Measurements from ENCODE around the gene PLEKHO1. TPM values are rescaled to one million over a fixed set of nuclear protein-coding genes. Genes with fewer than 3 reads are reported as not detected.
"Not testable (repeated sequence)": the region's sequence is repeated elsewhere in the genome, so short reads cannot be mapped to it uniquely, and the experiment has no call there.

PLEKHO1 gene
- total RNA-seq, 1 donor from 2014 or later: 27.1 TPM

- peaks cover 37% of the 10 kb centered on the region for H3K4me1 Mint-ChIP-seq (ENCODE audit: low read depth)
- H3K27ac Mint-ChIP-seq: no peak overlapping the region
- H3K4me3 Mint-ChIP-seq: no peak overlapping the region
- DNase-seq (ENCODE audit: low spot score): no peak
- peaks cover 9% of the 10 kb centered on the region for H3K27me3 Mint-ChIP-seq (ENCODE audit: insufficient read depth)
- peaks cover 6% of the 10 kb centered on the region for H3K36me3 Mint-ChIP-seq (ENCODE audit: low read depth)
- no peaks in the 10 kb centered on the region for H3K9me3 Mint-ChIP-seq
- intact Hi-C loops (cut with micrococcal nuclease): loop anchor here (10.0 kb wide), 1 partner anchor 270 kb away; the partner anchor contains the start of gene BOLA1
These were observed 15.1 kb downstream of the PLEKHO1 start for GRCh38 chr1:150164779-150165178.

GRCh38 chr1:150165622-150166612, 16.2 kb downstream of the PLEKHO1 start:
- no peak overlapping the region for H3K27ac Mint-ChIP-seq
- H3K4me3 Mint-ChIP-seq: no peak overlapping the region
- intact Hi-C loops (cut with micrococcal nuclease): loop anchor here (1.0 to 10.0 kb wide), 2 partner anchors 93 to 271 kb away; partner anchors contain the start of gene BOLA1
- H3K36me3 Mint-ChIP-seq (ENCODE audit: low read depth): peaks cover 3% of the 10 kb centered on the region
- H3K4me1 Mint-ChIP-seq (ENCODE audit: low read depth): peaks cover 26% of the 10 kb centered on the region
- H3K27me3 Mint-ChIP-seq (ENCODE audit: insufficient read depth): peaks cover 14% of the 10 kb centered on the region
- DNase-seq (ENCODE audit: low spot score): peak; percentile 30
- no peaks in the 10 kb centered on the region for H3K9me3 Mint-ChIP-seq

- Mint-ChIP-seq H3K4me1 (ENCODE audit: low read depth) (no peaks in the 10 kb centered on the region), H3K27me3 (ENCODE audit: insufficient read depth) (peaks cover 11% of the 10 kb centered on the region), H3K36me3 (ENCODE audit: low read depth) (no peaks in the 10 kb centered on the region), H3K27ac (no peak overlapping the region), H3K4me3 (no peak overlapping the region), H3K9me3 (no peaks in the 10 kb centered on the region)
- intact Hi-C loops (cut with micrococcal nuclease): loop anchor here (2.0 to 10.0 kb wide), 2 partner anchors 206 to 274 kb away; partner anchors contain the start of gene BOLA1
- DNase-seq (ENCODE audit: low spot score): peak; percentile 28
These were observed 19.4 kb downstream of the PLEKHO1 start for GRCh38 chr1:150168960-150169601.

GRCh38 chr1:150171801-150172200, 22.1 kb downstream of the PLEKHO1 start:
- Mint-ChIP-seq H3K9me3 (no peaks in the 10 kb centered on the region), H3K4me1 (ENCODE audit: low read depth) (no peaks in the 10 kb centered on the region), H3K4me3 (no peak overlapping the region), H3K27me3 (ENCODE audit: insufficient read depth) (peaks cover 10% of the 10 kb centered on the region), H3K27ac (no peak overlapping the region), H3K36me3 (ENCODE audit: low read depth) (no peaks in the 10 kb centered on the region)
- intact Hi-C loops (cut with micrococcal nuclease): no loop called here
- DNase-seq (ENCODE audit: low spot score): no peak

- no peak overlapping the region for H3K27ac Mint-ChIP-seq
- H3K9me3 Mint-ChIP-seq: no peaks in the 10 kb centered on the region
- H3K4me1 Mint-ChIP-seq (ENCODE audit: low read depth): no peaks in the 10 kb centered on the region
- intact Hi-C loops (cut with micrococcal nuclease): no loop called here
- no peak for DNase-seq (ENCODE audit: low spot score)
- no peak overlapping the region for H3K4me3 Mint-ChIP-seq
- no peaks in the 10 kb centered on the region for H3K36me3 Mint-ChIP-seq (ENCODE audit: low read depth)
- peaks cover 8% of the 10 kb centered on the region for H3K27me3 Mint-ChIP-seq (ENCODE audit: insufficient read depth)
These were observed 23.4 kb downstream of the PLEKHO1 start for GRCh38 chr1:150173141-150173585.

- H3K9me3 Mint-ChIP-seq: no peaks in the 10 kb centered on the region
- peaks cover 1% of the 10 kb centered on the region for H3K27me3 Mint-ChIP-seq (ENCODE audit: insufficient read depth)
- DNase-seq (ENCODE audit: low spot score): no peak
- H3K4me1 Mint-ChIP-seq (ENCODE audit: low read depth): no peaks in the 10 kb centered on the region
- no peak overlapping the region for H3K4me3 Mint-ChIP-seq
- intact Hi-C loops (cut with micrococcal nuclease): no loop called here
- H3K27ac Mint-ChIP-seq: no peak overlapping the region
- H3K36me3 Mint-ChIP-seq (ENCODE audit: low read depth): no peaks in the 10 kb centered on the region
These were observed 26.9 kb downstream of the PLEKHO1 start for GRCh38 chr1:150176593-150176992.

- no peak overlapping the region for H3K27ac Mint-ChIP-seq
- H3K36me3 Mint-ChIP-seq (ENCODE audit: low read depth): no peaks in the 10 kb centered on the region
- H3K4me1 Mint-ChIP-seq (ENCODE audit: low read depth): no peaks in the 10 kb centered on the region
- H3K9me3 Mint-ChIP-seq: no peaks in the 10 kb centered on the region
- intact Hi-C loops (cut with micrococcal nuclease): no loop called here
- no peak overlapping the region for H3K4me3 Mint-ChIP-seq
- H3K27me3 Mint-ChIP-seq (ENCODE audit: insufficient read depth): peaks cover 1% of the 10 kb centered on the region
- DNase-seq (ENCODE audit: low spot score): no peak
These were observed 28.8 kb downstream of the PLEKHO1 start for GRCh38 chr1:150178548-150178947.

GRCh38 chr1:150179867-150180266, 30.2 kb downstream of the PLEKHO1 start:
- intact Hi-C loops (cut with micrococcal nuclease): no loop called here
- no peak for DNase-seq (ENCODE audit: low spot score)
- H3K9me3 Mint-ChIP-seq: no peaks in the 10 kb centered on the region
- H3K27ac Mint-ChIP-seq: no peak overlapping the region
- H3K4me3 Mint-ChIP-seq: no peak overlapping the region
- H3K27me3 Mint-ChIP-seq (ENCODE audit: insufficient read depth): peaks cover 1% of the 10 kb centered on the region
- no peaks in the 10 kb centered on the region for H3K4me1 Mint-ChIP-seq (ENCODE audit: low read depth)
- no peaks in the 10 kb centered on the region for H3K36me3 Mint-ChIP-seq (ENCODE audit: low read depth)

- Mint-ChIP-seq H3K27ac (no peak overlapping the region), H3K9me3 (no peaks in the 10 kb centered on the region), H3K36me3 (ENCODE audit: low read depth) (no peaks in the 10 kb centered on the region), H3K4me1 (ENCODE audit: low read depth) (no peaks in the 10 kb centered on the region), H3K4me3 (no peak overlapping the region), H3K27me3 (ENCODE audit: insufficient read depth) (peaks cover 1% of the 10 kb centered on the region)
- DNase-seq (ENCODE audit: low spot score): no peak
- intact Hi-C loops (cut with micrococcal nuclease): no loop called here
These were observed 30.8 kb downstream of the PLEKHO1 start for GRCh38 chr1:150180474-150180873.

GRCh38 chr1:150182247-150182646, 32.5 kb downstream of the PLEKHO1 start:
- intact Hi-C loops (cut with micrococcal nuclease): no loop called here
- H3K4me3 Mint-ChIP-seq: no peak overlapping the region
- H3K9me3 Mint-ChIP-seq: no peaks in the 10 kb centered on the region
- no peak for DNase-seq (ENCODE audit: low spot score)
- no peak overlapping the region for H3K27ac Mint-ChIP-seq
- peaks cover 3% of the 10 kb centered on the region for H3K27me3 Mint-ChIP-seq (ENCODE audit: insufficient read depth)
- H3K36me3 Mint-ChIP-seq (ENCODE audit: low read depth): no peaks in the 10 kb centered on the region
- H3K4me1 Mint-ChIP-seq (ENCODE audit: low read depth): peaks cover 6% of the 10 kb centered on the region

GRCh38 chr1:150183061-150183460, 33.3 kb downstream of the PLEKHO1 start:
- intact Hi-C loops (cut with micrococcal nuclease): no loop called here
- Mint-ChIP-seq H3K9me3 (no peaks in the 10 kb centered on the region), H3K27me3 (ENCODE audit: insufficient read depth) (peaks cover 8% of the 10 kb centered on the region), H3K4me3 (no peak overlapping the region), H3K27ac (no peak overlapping the region), H3K36me3 (ENCODE audit: low read depth) (no peaks in the 10 kb centered on the region), H3K4me1 (ENCODE audit: low read depth) (peaks cover 14% of the 10 kb centered on the region)
- no peak for DNase-seq (ENCODE audit: low spot score)

GRCh38 chr1:150185481-150185880, 35.8 kb downstream of the PLEKHO1 start:
- no peaks in the 10 kb centered on the region for H3K36me3 Mint-ChIP-seq (ENCODE audit: low read depth)
- no peak overlapping the region for H3K4me3 Mint-ChIP-seq
- intact Hi-C loops (cut with micrococcal nuclease): loop anchor here (5.0 kb wide), 1 partner anchor 33 kb away; no protein-coding TSS in a partner anchor
- no peaks in the 10 kb centered on the region for H3K9me3 Mint-ChIP-seq
- DNase-seq (ENCODE audit: low spot score): no peak
- no peak overlapping the region for H3K27ac Mint-ChIP-seq
- peaks cover 13% of the 10 kb centered on the region for H3K27me3 Mint-ChIP-seq (ENCODE audit: insufficient read depth)
- peaks cover 14% of the 10 kb centered on the region for H3K4me1 Mint-ChIP-seq (ENCODE audit: low read depth)

- intact Hi-C loops (cut with micrococcal nuclease): loop anchor here (2.0 to 5.0 kb wide), 2 partner anchors 26 to 34 kb away; no protein-coding TSS in a partner anchor
- not testable (repeated sequence) for H3K36me3 Mint-ChIP-seq (ENCODE audit: low read depth); H3K9me3 Mint-ChIP-seq; H3K27ac Mint-ChIP-seq; DNase-seq (ENCODE audit: low spot score); H3K4me3 Mint-ChIP-seq
- peaks cover 14% of the 10 kb centered on the region for H3K4me1 Mint-ChIP-seq (ENCODE audit: low read depth)
- H3K27me3 Mint-ChIP-seq (ENCODE audit: insufficient read depth): peaks cover 12% of the 10 kb centered on the region
These were observed 36.7 kb downstream of the PLEKHO1 start for GRCh38 chr1:150186438-150186788.

Data from activated T-helper 1 cell treated with anti-CD3 and anti-CD28 coated beads, Interleukin-12 subunit alpha, Interleukin-12 subunit beta, Interleukin-2, Interleukin-4 antibody, amounts not matched to agents 30 ng/mL and 10 ng/mL and 1 ng/mL, durations not matched to agents 14 hours and 24 hours and 36 hours (primary cell).